Common myeloid progenitor, CD34-positive (primary cell): ENCODE data around the gene FIBP.
A peak's percentile ranks its signal among the peaks of the same experiment; 100 is the strongest.

Experiments used
- CTCF ChIA-PET: fragments of 350-600 bp; sonication (Branson Sonifier 250); formaldehyde crosslinking; loops from one replicate; lab custom pipeline; 2021; ENCODE audit warnings: antibody characterized with exemption; lab: Charles Lee
- POLR2A ChIA-PET: fragments of 350-600 bp; sonication (Branson Sonifier 250); formaldehyde crosslinking; loops from one replicate; lab custom pipeline; 2021; ENCODE audit warnings: antibody characterized with exemption; lab: Charles Lee
- DNase-seq, 3 donors: peaks; one replicate each; pipeline versions ENCODE4 v3.0.0 to v3.0.0-alpha.2; 2013
- H3K27ac ChIP-seq, 2 experiments: 1 replicate in 1 of 2; 2 replicates in 1 of 2; pipeline ENCODE4 v1.7.0; 2013; ENCODE audit warnings: inconsistent platforms in 2 of 2, low read length in 2 of 2, mild to moderate bottlenecking in 2 of 2, low read depth in 1 of 2, moderate library complexity in 1 of 2; ENCODE audit not compliant: severe bottlenecking in 2 of 2, insufficient read depth in 1 of 2, poor library complexity in 1 of 2
- H3K27me3 ChIP-seq, 5 experiments: replicated peaks in 2 of 5; 1 replicate in 3 of 5; 2 replicates in 2 of 5; pipeline versions ENCODE4 v1.6.1 to v1.7.0; 2013; ENCODE audit warnings: low read length in 4 of 5, mild to moderate bottlenecking in 2 of 5, moderate library complexity in 2 of 5, inconsistent platforms in 1 of 5; ENCODE audit not compliant: insufficient read depth in 5 of 5, control insufficient read depth in 4 of 5
- H3K36me3 ChIP-seq, 4 experiments: 1 replicate in 2 of 4; 2 replicates in 2 of 4; pipeline versions ENCODE4 v1.6.1 to v1.7.0; 2013; ENCODE audit warnings: low read length in 3 of 4, control low read depth in 1 of 4, mild to moderate bottlenecking in 1 of 4; ENCODE audit not compliant: control insufficient read depth in 4 of 4, insufficient read depth in 4 of 4
- H3K4me1 ChIP-seq, 4 experiments: 1 replicate in 3 of 4; 2 replicates in 1 of 4; pipeline versions ENCODE4 v1.6.1 to v1.7.1; 2013; ENCODE audit warnings: low read length in 3 of 4, mild to moderate bottlenecking in 3 of 4, control low read depth in 1 of 4, inconsistent platforms in 1 of 4, moderate library complexity in 1 of 4; ENCODE audit not compliant: control insufficient read depth in 4 of 4, insufficient read depth in 4 of 4; ENCODE audit errors: control extremely low read depth in 1 of 4
- H3K4me3 ChIP-seq, 7 experiments: 1 replicate in 4 of 7; 2 replicates in 3 of 7; pipeline versions ENCODE4 v1.5.1 to v1.7.0; 2013; ENCODE audit warnings: mild to moderate bottlenecking in 7 of 7, low read length in 6 of 7, moderate library complexity in 6 of 7, inconsistent platforms in 2 of 7, low read depth in 2 of 7, control low read depth in 1 of 7; ENCODE audit not compliant: insufficient read depth in 4 of 7, control insufficient read depth in 1 of 7; ENCODE audit errors: extremely low read depth in 1 of 7
- H3K9me3 ChIP-seq, 5 experiments: 1 replicate in 4 of 5; 2 replicates in 1 of 5; pipeline versions ENCODE4 v1.6.1 to v1.7.1; 2013; ENCODE audit warnings: low read length in 4 of 5, mild to moderate bottlenecking in 2 of 5, inconsistent platforms in 1 of 5, low read depth in 1 of 5, moderate library complexity in 1 of 5; ENCODE audit not compliant: control insufficient read depth in 4 of 5, insufficient read depth in 2 of 5; ENCODE audit errors: control extremely low read depth in 1 of 5
- WGBS: methylation state at CpG from one replicate; pipeline ENCODE4 v1.1.5; 2013; ENCODE audit not compliant: insufficient coverage; 5-methylcytosine and 5-hydroxymethylcytosine counted together

Gene FIBP

GRCh38 chr11:65906602-65907001 is 18.3 kb upstream of the FIBP start:
- Histone ChIP-seq H3K9me3 (no peaks in the 10 kb centered on the region), H3K4me3 (no peak overlapping the region), H3K36me3 (no peaks in the 10 kb centered on the region), H3K27ac (no peak overlapping the region), H3K27me3 (no peaks in the 10 kb centered on the region), H3K4me1 (peaks cover 0 to 26% (median 21%) of the 10 kb centered on the region in 4 experiments)
- ChIA-PET POLR2A (interaction anchor here (0.5 kb wide), 1 partner anchor 20 kb away, joined by 7 read pairs; no protein-coding TSS in a partner anchor), CTCF (interaction anchor here (0.6 to 1.6 kb wide), 3 partner anchors 21 to 82 kb away, joined by 3 read pairs; no protein-coding TSS in a partner anchor)
- WGBS: 94% methylated on average over 3 of the region's 5 CpGs
- DNase-seq: no peak

- Histone ChIP-seq H3K9me3 (no peaks in the 10 kb centered on the region), H3K27ac (peak overlapping the region in 1 of 2 experiments; percentile 47), H3K4me1 (peaks cover 0 to 43% (median 33%) of the 10 kb centered on the region in 4 experiments), H3K36me3 (no peaks in the 10 kb centered on the region), H3K4me3 (no peak overlapping the region), H3K27me3 (no peaks in the 10 kb centered on the region)
- ChIA-PET CTCF (interaction anchor here (1.2 to 4.8 kb wide), 5 partner anchors 7 to 88 kb away, joined by 3 to 40 read pairs (median 5); partner anchors contain the start of gene CCDC85B), POLR2A (no interaction called here)
- 90% methylated on average over 7 of the region's 8 CpGs for WGBS
- DNase-seq: no peak
Measured at GRCh38 chr11:65903715-65904114, 15.4 kb upstream of the FIBP start.

DNA sequence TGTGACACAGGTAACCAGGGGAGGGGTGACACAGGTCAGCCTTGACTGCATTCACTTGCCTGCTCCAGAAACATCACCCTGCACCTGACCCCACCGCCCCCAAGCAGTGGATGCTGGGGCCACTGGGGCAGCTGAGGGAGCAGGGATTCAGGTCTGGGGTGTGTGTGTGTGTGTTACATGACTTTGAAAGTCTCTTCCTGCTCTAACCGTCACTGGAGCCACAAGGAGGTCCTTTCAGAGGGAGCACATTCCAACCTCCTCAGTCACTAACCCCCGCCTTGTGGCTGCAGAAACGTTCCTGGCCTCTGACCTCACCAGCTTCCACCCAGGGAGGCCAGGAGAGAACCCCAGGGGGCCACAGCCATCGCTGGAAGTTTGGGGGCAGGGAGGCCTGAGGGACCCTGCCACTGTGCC is 14.8 kb upstream of the FIBP start:
- POLR2A ChIA-PET: interaction anchor here (0.8 to 5.5 kb wide), 2 partner anchors 12 to 29 kb away, joined by 3 to 33 read pairs; partner anchors contain the start of gene CCDC85B
- peak overlapping the region in 1 of 2 experiments; percentile 47 for H3K27ac ChIP-seq

GRCh38 chr11:65900899-65901180 is 12.6 kb upstream of the FIBP start:
- Histone ChIP-seq H3K27ac (no peak overlapping the region), H3K9me3 (no peaks in the 10 kb centered on the region), H3K36me3 (peaks cover 0 to 9% (median 0%) of the 10 kb centered on the region in 4 experiments), H3K27me3 (no peaks in the 10 kb centered on the region), H3K4me1 (peaks cover 0 to 48% (median 39%) of the 10 kb centered on the region in 4 experiments), H3K4me3 (peak overlapping the region in 3 of 7 experiments; percentile 74 to 89 (median 77))
- ChIA-PET CTCF (interaction anchor here (0.9 to 4.8 kb wide), 12 partner anchors 10 to 87 kb away, joined by 3 to 40 read pairs (median 4); partner anchors contain the start of genes C11orf68 and CCDC85B), POLR2A (interaction anchor here (0.6 to 5.5 kb wide), 10 partner anchors 10 to 219 kb away, joined by 3 to 33 read pairs (median 4); partner anchors contain the start of genes C11orf68 and CCDC85B)
- whole genome bisulfite sequencing: no CpG with 5 or more reads among the region's 11 CpGs
- DNase-seq: no peak

More for the DNA sequence above, 14.8 kb upstream of the FIBP start:
- CTCF ChIA-PET: interaction anchor here (1.2 to 4.8 kb wide), 5 partner anchors 8 to 87 kb away, joined by 3 to 40 read pairs (median 5); partner anchors contain the start of gene CCDC85B
- Histone ChIP-seq H3K4me1 (peaks cover 0 to 48% (median 39%) of the 10 kb centered on the region in 4 experiments), H3K9me3 (no peaks in the 10 kb centered on the region), H3K4me3 (no peak overlapping the region), H3K27me3 (no peaks in the 10 kb centered on the region), H3K36me3 (no peaks in the 10 kb centered on the region)
- 15% methylated on average over 4 of the region's 5 CpGs for WGBS
- DNase-seq: no peak

DNA sequence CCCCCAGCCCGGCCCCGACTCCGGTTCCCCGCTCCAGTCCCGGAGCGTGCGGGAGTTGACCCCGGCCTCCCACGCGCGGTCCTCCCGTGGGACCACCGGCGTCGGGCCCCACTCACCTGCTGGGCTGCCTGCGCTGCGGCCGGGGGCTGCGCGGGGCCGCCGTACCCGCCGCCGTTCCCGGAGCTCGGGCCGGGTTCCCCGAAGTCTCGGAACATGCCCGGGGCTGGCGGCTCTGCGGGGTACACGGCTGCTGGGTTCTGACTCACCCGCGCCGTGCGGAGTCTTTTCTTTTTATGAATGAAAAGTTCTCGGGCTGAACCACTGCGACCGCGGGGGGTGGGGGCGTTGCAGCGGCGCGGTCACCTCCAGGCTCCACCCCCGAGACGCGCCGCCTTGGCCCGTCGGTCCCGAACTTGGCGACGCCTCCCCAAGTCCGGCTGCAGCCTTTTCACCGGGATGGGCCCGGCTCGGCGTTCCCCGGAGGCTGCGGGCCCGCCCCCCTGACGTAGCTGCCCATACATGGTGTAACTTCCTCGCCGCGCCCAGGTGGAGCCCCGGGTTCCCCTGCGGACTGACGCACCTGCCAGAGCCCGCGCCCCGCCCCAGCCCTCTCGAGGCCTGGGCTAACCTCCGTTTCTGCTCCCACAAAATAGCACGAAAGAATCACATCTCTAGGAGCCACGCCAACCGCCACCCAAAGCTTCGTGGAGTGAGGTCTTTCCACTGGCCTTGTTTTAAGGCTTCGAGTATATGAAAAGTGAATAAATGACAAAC is 12.0 kb upstream of the FIBP start, which contains the start of gene FOSL1:
FOSL1 (minus strand) TSS at position 264 of the 774 bp plus-strand sequence; CDS start at position 215, 49 bp downstream.
- H3K9me3 ChIP-seq: no peaks in the 10 kb centered on the region
- peaks cover 0 to 9% (median 0%) of the 10 kb centered on the region in 4 experiments for H3K36me3 ChIP-seq
- H3K4me3 ChIP-seq: peak within 1 kb of the TSS; percentile 55 to 89 (median 77)
- H3K27ac ChIP-seq: peak within 1 kb of the TSS; percentile 33 to 77
- CTCF ChIA-PET: interaction anchor here (0.9 to 4.8 kb wide), 11 partner anchors 10 to 83 kb away, joined by 3 to 40 read pairs (median 4); partner anchors contain the start of genes C11orf68 and CCDC85B
- no peaks in the 10 kb centered on the region for H3K27me3 ChIP-seq
- POLR2A ChIA-PET: interaction anchor here (0.6 to 5.5 kb wide), 11 partner anchors 9 to 219 kb away, joined by 3 to 33 read pairs (median 4); partner anchors contain the start of genes C11orf68, CCDC85B and SART1
- 2% methylated on average over 74 of the region's 80 CpGs for WGBS
- H3K4me1 ChIP-seq: peaks cover 0 to 48% (median 39%) of the 10 kb centered on the region in 4 experiments
- DNase-seq: peak; percentile 95 to 98 (median 98)

- ChIA-PET CTCF (interaction anchor here (1.3 to 4.8 kb wide), 5 partner anchors 9 to 30 kb away, joined by 3 to 41 read pairs (median 14); partner anchors contain the start of genes CCDC85B and FIBP), POLR2A (interaction anchor here (0.6 to 5.5 kb wide), 8 partner anchors 8 to 62 kb away, joined by 3 to 33 read pairs (median 5); partner anchors contain the start of genes C11orf68, CCDC85B and SART1)
- no peaks in the 10 kb centered on the region for H3K9me3 ChIP-seq
- H3K27ac ChIP-seq: peak overlapping the region; percentile 33 to 77
- peaks cover 0 to 9% (median 0%) of the 10 kb centered on the region in 4 experiments for H3K36me3 ChIP-seq
- H3K4me1 ChIP-seq: peaks cover 0 to 52% (median 41%) of the 10 kb centered on the region in 4 experiments
- DNase-seq: peak; percentile 76 to 92 (median 88)
- H3K4me3 ChIP-seq: peak overlapping the region; percentile 55 to 89 (median 77)
- WGBS: 4% methylated on average over 50 of the region's 78 CpGs
- no peaks in the 10 kb centered on the region for H3K27me3 ChIP-seq
Measured at GRCh38 chr11:65899356-65900124, 11.3 kb upstream of the FIBP start.
